H1 (cell line): Measurements from ENCODE around the gene PGAM1. TPM values are rescaled to one million over a fixed set of nuclear protein-coding genes. Genes with fewer than 3 reads are reported as not detected.

Experiments used
- ASH2L ChIP-seq: fragments of 200-600, 300-600 bp; sonication (generic); IDR thresholded peaks from one replicate; pipeline ENCODE4 v1.7.1; 2017; ENCODE audit warnings: low read length
- BCL11A ChIP-seq, 2 experiments: IDR thresholded peaks; one replicate each; pipeline ENCODE4 v1.6.1; 2011; ENCODE audit warnings: low read depth in 2 of 2, low read length in 2 of 2, mild to moderate bottlenecking in 2 of 2
- CHD1 ChIP-seq: IDR thresholded peaks from 2 replicates; pipeline ENCODE4 v1.6.1; 2012; ENCODE audit warnings: low read depth, low read length, improper control_type of control experiment
- CREB1 ChIP-seq: IDR thresholded peaks from 2 replicates; pipeline ENCODE4 v1.6.1; 2012; ENCODE audit warnings: inconsistent platforms
- EGR1 ChIP-seq: IDR thresholded peaks from 2 replicates; pipeline ENCODE4 v1.6.1; 2011; ENCODE audit warnings: low read depth, low read length, borderline replicate concordance
- EZH2 ChIP-seq: fragments of 200-600 bp; sonication (generic); IDR thresholded peaks from 2 replicates; pipeline ENCODE4 v1.7.1; 2012; ENCODE audit warnings: low read depth, mild to moderate bottlenecking, moderate library complexity, low read length, inconsistent platforms; ENCODE audit not compliant: severe bottlenecking
- GABPA ChIP-seq: IDR thresholded peaks from 2 replicates; pipeline ENCODE4 v1.6.1; 2011; ENCODE audit warnings: mild to moderate bottlenecking, low read length, moderate library complexity, borderline replicate concordance; ENCODE audit not compliant: insufficient read depth
- PHF8 ChIP-seq: fragments of 200-600 bp; sonication (generic); conservative IDR thresholded peaks from 2 replicates; pipeline ENCODE4 v1.7.1; 2012; ENCODE audit warnings: low read depth, mild to moderate bottlenecking, inconsistent platforms, low read length, moderate library complexity
- POU5F1 ChIP-seq: IDR thresholded peaks from 2 replicates; pipeline ENCODE4 v1.6.1; 2011; ENCODE audit warnings: low read depth, mild to moderate bottlenecking, low read length, moderate library complexity
- RBBP5 ChIP-seq: IDR thresholded peaks from 2 replicates; pipeline ENCODE4 v1.7.1; 2012; ENCODE audit warnings: low read depth, mild to moderate bottlenecking, inconsistent platforms, low read length, moderate library complexity, borderline replicate concordance
- RFX5 ChIP-seq: IDR thresholded peaks from 2 replicates; pipeline ENCODE4 v1.6.1; 2011; ENCODE audit warnings: low read depth, low read length, improper control_type of control experiment, borderline replicate concordance
- RNF2 ChIP-seq: fragments of 200-900, 300-1000 bp; sonication (generic); IDR thresholded peaks from 2 replicates; pipeline ENCODE4 v1.7.1; 2016; ENCODE audit warnings: borderline replicate concordance, low read depth, mild to moderate bottlenecking, antibody characterized with exemption, low read length; ENCODE audit not compliant: poor library complexity, severe bottlenecking; ENCODE audit errors: missing control alignments
- RXRA ChIP-seq: IDR thresholded peaks from 2 replicates; pipeline ENCODE4 v1.6.1; 2011; ENCODE audit warnings: low read depth, mild to moderate bottlenecking, low read length, moderate library complexity; ENCODE audit not compliant: insufficient read depth
- SAP30 ChIP-seq: fragments of 300-600 bp; sonication (generic); IDR thresholded peaks from 2 replicates; pipeline ENCODE4 v1.7.1; 2012; ENCODE audit warnings: low read length, moderate library complexity, mild to moderate bottlenecking, inconsistent platforms; ENCODE audit not compliant: insufficient read depth, insufficient replicate concordance
- SP1 ChIP-seq: IDR thresholded peaks from 2 replicates; pipeline ENCODE4 v1.6.1; 2011; ENCODE audit warnings: low read depth, low read length
- SP4 ChIP-seq: IDR thresholded peaks from 2 replicates; pipeline ENCODE4 v1.6.1; 2012; ENCODE audit warnings: low read length, inconsistent platforms
- TAF1 ChIP-seq: IDR thresholded peaks from 2 replicates; pipeline ENCODE4 v1.6.1; 2011; ENCODE audit warnings: mild to moderate bottlenecking, low read depth, low read length
- TBP ChIP-seq: IDR thresholded peaks from 2 replicates; pipeline ENCODE4 v1.6.1; 2011; ENCODE audit warnings: low read depth, low read length, improper control_type of control experiment
- TCF12 ChIP-seq: IDR thresholded peaks from 2 replicates; pipeline ENCODE4 v1.6.1; 2011; ENCODE audit warnings: low read depth, mild to moderate bottlenecking, low read length
- ZNF274 ChIP-seq: IDR thresholded peaks from 2 replicates; pipeline ENCODE4 v1.7.0; 2012; ENCODE audit warnings: low read length, borderline replicate concordance; ENCODE audit errors: extremely low read depth
- polyA plus RNA-seq, 7 experiments: library from polyadenylated mRNA; depleted of rRNA in 3 of 7; stranded (reverse) in 5 of 7; unstranded in 2 of 7; fragments of >200 nt in 5 of 7; fragments of 200-250 nt in 2 of 7; gene quantifications; 1 replicate in 5 of 7; 2 replicates in 1 of 7; 4 replicates in 1 of 7; pipeline versions ENCODE4 v1.2.1 to v1.2.3, GENCODE V29; 2011 to 2013; ENCODE audit warnings: missing spikeins in 2 of 7, mixed read lengths in 2 of 7
- total RNA-seq: library from RNA; stranded (reverse); fragmentation: NEBNext Ultra II Directional; extraction: Animal tissue kit (Norgen Biotek cat#: 25700); gene quantifications from 2 replicates; pipeline ENCODE4 v1.2.1, GENCODE V29; 2021

PGAM1 gene
- total and polyA plus RNA-seq, 2 of the 8 experiments (the other 6 are each of a cell fraction or from before 2014, with no cell fraction given): 791 to 799 TPM

- TF ChIP-seq PHF8: no peak; the same call in 1 of the 2 replicates
- no peak for TF ChIP-seq RXRA
- TF ChIP-seq TAF1: peak; percentile 82
- TF ChIP-seq EZH2: no peak
- TF ChIP-seq BCL11A (IDR thresholded peaks at IDR 0.05; ENCODE audit: low read depth in 2 of 2, low read length in 2 of 2): no peak
- peak; percentile 67 for TF ChIP-seq TBP
- TF ChIP-seq RBBP5: no peak
- TF ChIP-seq SP1: 0 out of 2 replicates have a peak, but pooled peaks have one; percentile 17
- TF ChIP-seq ZNF274: no peak
- TF ChIP-seq RNF2: no peak
- TF ChIP-seq SP4: no peak
- no peak for TF ChIP-seq RFX5
- TF ChIP-seq EGR1: no peak
- no peak for TF ChIP-seq SAP30
- TF ChIP-seq TCF12: no peak
- no peak for TF ChIP-seq CREB1
- TF ChIP-seq POU5F1: no peak
- TF ChIP-seq GABPA: no peak
- TF ChIP-seq ASH2L: peak; percentile 4
- TF ChIP-seq CHD1: no peak; the same call in 1 of the 2 replicates
- TF ChIP-seq, all 59 proteins: peak for 11
Observed at GRCh38 chr10:97427571-97428179, 1.7 kb downstream of the PGAM1 start (continued).
